AG04450 (cell line): ENCODE measurements around the gene OR1N1. TPM values are rescaled to one million over a fixed set of nuclear protein-coding genes. Genes with fewer than 3 reads are reported as not detected.
"Not testable (repeated sequence)": the region's sequence is repeated elsewhere in the genome, so short reads cannot be mapped to it uniquely, and the experiment has no call there.

Experiments
- CTCF ChIA-PET: fragments of 300-600, 350-600 bp; formaldehyde crosslinking; extraction: SDS; loops from one replicate; lab custom pipeline; 2022; ENCODE audit warnings: antibody characterized with exemption, inconsistent platforms; lab: Charles Lee
- POLR2A ChIA-PET: fragments of 350-600 bp; formaldehyde crosslinking; extraction: SDS; loops from one replicate; lab custom pipeline; 2021; ENCODE audit warnings: antibody characterized with exemption, inconsistent platforms; lab: Yijun Ruan, JAX
- DNase-seq: peaks from one replicate; pipeline ENCODE4 v3.0.0-alpha.2; 2011; ENCODE audit warnings: low read depth, low spot score
- H3K27ac ChIP-seq: one replicate; pipeline ENCODE4 v1.5.1; 2012; ENCODE audit warnings: low read depth, low read length, control low read depth
- H3K27me3 ChIP-seq: one replicate; pipeline ENCODE4 v1.6.0; 2012; ENCODE audit warnings: low read length; ENCODE audit not compliant: control insufficient read depth, insufficient read depth
- H3K4me3 ChIP-seq: 2 replicates; pipeline ENCODE4 v1.5.1; 2011; ENCODE audit warnings: mild to moderate bottlenecking, low read depth, low read length, control low read depth
- H3K9me3 ChIP-seq: 2 replicates; pipeline ENCODE4 v1.5.1; 2012; ENCODE audit warnings: low read length; ENCODE audit not compliant: control insufficient read depth, insufficient read depth
- CTCF ChIP-seq: IDR thresholded peaks from 2 replicates; pipeline ENCODE4 v1.5.1; 2011; ENCODE audit warnings: low read depth, low read length, control low read depth, inconsistent platforms
- polyA plus RNA-seq: library from polyadenylated mRNA; depleted of rRNA; stranded (reverse); fragments of >200 nt; gene quantifications from 2 replicates; pipeline ENCODE4 v1.2.3, GENCODE V29; 2011

OR1N1 gene
- polyA plus RNA-seq, 1 experiment = not detected

- peaks cover 5% of the 10 kb centered on the region for H3K27me3 ChIP-seq
- no peak within 1 kb of the TSS for H3K27ac ChIP-seq
- DNase-seq = no peak
- no peaks in the 10 kb centered on the region for H3K9me3 ChIP-seq
- POLR2A ChIA-PET = no interaction called here
- no peak within 1 kb of the TSS for H3K4me3 ChIP-seq
- no peak for TF ChIP-seq CTCF
- CTCF ChIA-PET = interaction anchor here (1.2 kb wide), 1 partner anchor 54 kb away, joined by 3 read pairs; no protein-coding TSS in a partner anchor
Observed at GRCh38 chr9:122552812-122553211, 25.7 kb upstream of the OR1N1 start, which contains the start of gene OR1N2. Gene OR1N2 (plus strand): TSS chr9:122553112. CDS start chr9:122553212, 100 bp downstream.

- peaks cover 5% of the 10 kb centered on the region for H3K27me3 ChIP-seq
- no peak for DNase-seq
- CTCF ChIA-PET = no interaction called here
- H3K4me3 ChIP-seq = no peak overlapping the region
- H3K9me3 ChIP-seq = no peaks in the 10 kb centered on the region
- H3K27ac ChIP-seq = no peak overlapping the region
- no peak for TF ChIP-seq CTCF
- POLR2A ChIA-PET = no interaction called here
Observed at GRCh38 chr9:122551371-122551770, 24.3 kb upstream of the OR1N1 start.

GRCh38 chr9:122546196-122546595, 19.1 kb upstream of the OR1N1 start:
- H3K4me3 ChIP-seq = no peak overlapping the region
- TF ChIP-seq CTCF = no peak
- no peaks in the 10 kb centered on the region for H3K27me3 ChIP-seq
- H3K9me3 ChIP-seq = no peaks in the 10 kb centered on the region
- DNase-seq = no peak
- ChIA-PET POLR2A (no interaction called here), CTCF (no interaction called here)
- no peak overlapping the region for H3K27ac ChIP-seq

- Histone ChIP-seq H3K27ac (no peak overlapping the region), H3K4me3 (no peak overlapping the region), H3K9me3 (no peaks in the 10 kb centered on the region), H3K27me3 (no peaks in the 10 kb centered on the region)
- CTCF ChIA-PET = no interaction called here
- no peak for TF ChIP-seq CTCF
- POLR2A ChIA-PET = no interaction called here
- no peak for DNase-seq
Observed at GRCh38 chr9:122538757-122539156, 11.7 kb upstream of the OR1N1 start.

- CTCF ChIA-PET, POLR2A ChIA-PET, H3K9me3 ChIP-seq, H3K27me3 ChIP-seq, H3K27ac ChIP-seq, DNase-seq, H3K4me3 ChIP-seq: not testable (repeated sequence)
Observed at GRCh38 chr9:122537066-122537465, 10.0 kb upstream of the OR1N1 start.

- Histone ChIP-seq H3K9me3 (no peaks in the 10 kb centered on the region), H3K4me3 (no peak overlapping the region), H3K27me3 (no peaks in the 10 kb centered on the region), H3K27ac (no peak overlapping the region)
- CTCF ChIA-PET = interaction anchor here (0.6 kb wide), 1 partner anchor 37 kb away, joined by 3 read pairs; no protein-coding TSS in a partner anchor
- no peak for DNase-seq
- POLR2A ChIA-PET = no interaction called here
- no peak for TF ChIP-seq CTCF
Observed at GRCh38 chr9:122536134-122536533, 9.0 kb upstream of the OR1N1 start.

GRCh38 chr9:122531157-122531556, 4.1 kb upstream of the OR1N1 start:
- H3K27ac ChIP-seq, CTCF ChIA-PET, H3K9me3 ChIP-seq, POLR2A ChIA-PET, H3K4me3 ChIP-seq, H3K27me3 ChIP-seq, DNase-seq: not testable (repeated sequence)
